DMS153 (cell line): Measurements from ENCODE around the gene IL26.

Experiments used
- DNase-seq: peaks from one replicate; lab custom pipeline; 2025; lab: John Stamatoyannopoulos, UW

IL26 gene

GRCh38 chr12:68154779-68155178 is 70.8 kb downstream of the IL26 start:
- no peak for DNase-seq
